Measurements from ENCODE around the gene IGHMBP2.

The IGHMBP2 gene

DNA sequence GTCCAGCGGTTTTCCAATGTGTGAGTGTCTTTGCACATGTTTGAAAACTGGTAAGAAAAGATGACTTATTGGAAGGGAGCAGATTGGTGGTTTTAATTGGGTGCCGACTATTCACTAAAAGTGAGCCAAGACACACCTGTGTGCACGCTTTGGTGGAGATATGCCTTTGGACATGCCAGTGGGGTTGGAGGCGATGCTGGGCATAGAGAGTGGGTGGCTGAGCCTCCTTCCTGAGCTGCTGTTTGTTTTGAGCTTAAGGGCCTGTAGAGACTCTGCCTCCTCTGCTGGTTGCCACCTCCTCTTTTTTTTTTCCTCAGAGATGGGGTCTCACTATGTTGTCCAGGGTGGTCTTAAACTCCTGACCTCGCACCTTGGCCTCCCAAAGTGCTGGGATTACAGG lies 9.5 kb downstream of the IGHMBP2 start:
- Histone ChIP-seq H3K79me2 (ENCODE audit: insufficient read depth, low read length) (no peaks in the 10 kb centered on the region), H3K4me1 (ENCODE audit: insufficient read depth, low read length, severe bottlenecking) (no peaks in the 10 kb centered on the region), H3K27me3 (ENCODE audit: insufficient read depth, low read length) (no peaks in the 10 kb centered on the region), H3F3A (ENCODE audit: insufficient read depth, low read length) (no peaks in the 10 kb centered on the region), H3K9me2 (ENCODE audit: low read depth, low read length) (no peaks in the 10 kb centered on the region), H3K27ac (ENCODE audit: low read depth, low read length, poor library complexity, severe bottlenecking) (no peak overlapping the region), H3K4me3 (ENCODE audit: low read depth, low read length, poor library complexity, severe bottlenecking) (no peak overlapping the region), H2AFZ (ENCODE audit: low read length) (no peak overlapping the region), H3K9me3 (ENCODE audit: low read length) (no peaks in the 10 kb centered on the region), H3K36me3 (ENCODE audit: insufficient read depth, low read length) (peaks cover 71% of the 10 kb centered on the region), H3K4me2 (ENCODE audit: low read length) (no peak overlapping the region), H4K20me1 (ENCODE audit: insufficient read depth, low read length) (no peaks in the 10 kb centered on the region), H3K9ac (ENCODE audit: low read length) (no peak overlapping the region)
- TF ChIP-seq CTCF (IDR thresholded peaks at IDR 0.05; ENCODE audit: low read length) (no peak), EZH2 (IDR thresholded peaks at IDR 0.05; ENCODE audit: borderline replicate concordance, low read length) (no peak)

- Histone ChIP-seq H3K4me1 (ENCODE audit: insufficient read depth, low read length, severe bottlenecking) (no peaks in the 10 kb centered on the region), H3K36me3 (ENCODE audit: insufficient read depth, low read length) (peaks cover 76% of the 10 kb centered on the region), H3K9me2 (ENCODE audit: low read depth, low read length) (no peaks in the 10 kb centered on the region), H3K27ac (ENCODE audit: low read depth, low read length, poor library complexity, severe bottlenecking) (no peak overlapping the region), H4K20me1 (ENCODE audit: insufficient read depth, low read length) (no peaks in the 10 kb centered on the region), H2AFZ (ENCODE audit: low read length) (no peak overlapping the region), H3K27me3 (ENCODE audit: insufficient read depth, low read length) (no peaks in the 10 kb centered on the region), H3F3A (ENCODE audit: insufficient read depth, low read length) (no peaks in the 10 kb centered on the region), H3K4me3 (ENCODE audit: low read depth, low read length, poor library complexity, severe bottlenecking) (no peak overlapping the region), H3K9me3 (ENCODE audit: low read length) (no peaks in the 10 kb centered on the region), H3K4me2 (ENCODE audit: low read length) (no peak overlapping the region), H3K9ac (ENCODE audit: low read length) (no peak overlapping the region), H3K79me2 (ENCODE audit: insufficient read depth, low read length) (no peaks in the 10 kb centered on the region)
- no peak for TF ChIP-seq EZH2 (IDR thresholded peaks at IDR 0.05; ENCODE audit: borderline replicate concordance, low read length)
- TF ChIP-seq CTCF (IDR thresholded peaks at IDR 0.05; ENCODE audit: low read length) = no peak
These were observed 11.1 kb downstream of the IGHMBP2 start for GRCh38 chr11:68914761-68915160.

DNA sequence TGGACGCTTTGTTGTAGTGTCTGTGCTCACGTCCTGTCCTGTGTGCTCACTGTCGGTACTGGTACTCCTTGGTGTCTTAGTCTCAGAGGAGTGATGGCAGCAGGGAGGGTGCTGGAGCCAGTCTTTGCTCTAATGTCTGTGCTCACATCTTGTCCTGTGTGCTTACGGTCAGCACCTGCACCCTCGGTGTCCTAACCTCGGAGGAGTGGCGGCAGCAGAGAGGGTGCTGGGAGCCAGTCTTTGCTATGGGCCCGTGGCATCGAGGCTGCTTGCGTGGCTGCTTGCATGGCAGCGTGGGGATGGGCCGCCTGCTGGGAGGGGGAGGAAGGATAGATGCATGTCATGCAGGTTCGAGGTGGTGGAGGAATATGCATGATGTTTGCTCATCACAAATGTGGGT lies 12.7 kb downstream of the IGHMBP2 start:
- Histone ChIP-seq H3K79me2 (ENCODE audit: insufficient read depth, low read length) (no peaks in the 10 kb centered on the region), H3K9me2 (ENCODE audit: low read depth, low read length) (no peaks in the 10 kb centered on the region), H3K4me1 (ENCODE audit: insufficient read depth, low read length, severe bottlenecking) (no peaks in the 10 kb centered on the region), H3K27me3 (ENCODE audit: insufficient read depth, low read length) (no peaks in the 10 kb centered on the region), H3K4me2 (ENCODE audit: low read length) (no peak overlapping the region), H3K27ac (ENCODE audit: low read depth, low read length, poor library complexity, severe bottlenecking) (no peak overlapping the region), H3K36me3 (ENCODE audit: insufficient read depth, low read length) (peaks cover 76% of the 10 kb centered on the region), H4K20me1 (ENCODE audit: insufficient read depth, low read length) (no peaks in the 10 kb centered on the region), H3K4me3 (ENCODE audit: low read depth, low read length, poor library complexity, severe bottlenecking) (no peak overlapping the region), H2AFZ (ENCODE audit: low read length) (no peak overlapping the region), H3K9ac (ENCODE audit: low read length) (no peak overlapping the region), H3F3A (ENCODE audit: insufficient read depth, low read length) (no peaks in the 10 kb centered on the region), H3K9me3 (ENCODE audit: low read length) (no peaks in the 10 kb centered on the region)
- TF ChIP-seq EZH2 (IDR thresholded peaks at IDR 0.05; ENCODE audit: borderline replicate concordance, low read length) (no peak), CTCF (IDR thresholded peaks at IDR 0.05; ENCODE audit: low read length) (no peak)

Data from OCI-LY1 (cell line).